ENCODE results near the gene DGKD.

The DGKD gene

DNA sequence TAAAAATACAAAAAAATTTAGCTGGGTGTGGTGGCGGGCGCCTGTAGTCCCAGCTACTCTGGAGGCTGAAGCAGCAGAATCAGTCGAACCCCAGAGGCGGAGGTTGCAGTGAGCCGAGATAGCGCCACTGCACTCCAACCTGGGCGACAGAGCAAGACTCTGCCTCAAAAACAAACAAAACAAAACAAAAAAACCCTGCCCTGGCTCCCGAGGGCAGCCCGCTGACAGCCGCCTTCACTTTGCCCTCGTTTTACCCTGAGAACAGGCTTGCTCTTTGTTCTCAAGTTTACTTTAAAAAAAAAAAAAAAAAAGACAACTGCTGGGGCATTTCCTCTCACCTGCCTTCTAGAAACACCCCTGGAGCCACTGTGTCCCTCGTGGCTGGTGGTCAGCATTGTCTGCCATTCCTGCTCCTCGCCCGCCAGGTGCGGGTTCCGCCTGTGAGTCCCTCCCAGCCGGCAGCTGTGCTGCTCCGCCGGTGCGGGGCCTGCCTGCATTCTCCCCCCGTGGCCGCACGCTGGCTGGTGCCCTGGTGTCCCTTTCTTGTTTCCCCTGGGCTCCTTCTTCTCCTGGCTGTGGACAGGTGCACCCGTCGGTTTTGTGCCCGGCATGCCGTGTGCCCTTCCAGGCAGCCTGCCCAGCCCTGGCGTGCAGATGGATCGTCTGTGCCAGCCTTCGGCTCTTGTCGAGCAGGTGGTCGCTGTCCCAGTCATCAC lies 106.6 kb downstream of the DGKD start:
- DNase-seq (ENCODE audit: low spot score): no peak

DNA sequence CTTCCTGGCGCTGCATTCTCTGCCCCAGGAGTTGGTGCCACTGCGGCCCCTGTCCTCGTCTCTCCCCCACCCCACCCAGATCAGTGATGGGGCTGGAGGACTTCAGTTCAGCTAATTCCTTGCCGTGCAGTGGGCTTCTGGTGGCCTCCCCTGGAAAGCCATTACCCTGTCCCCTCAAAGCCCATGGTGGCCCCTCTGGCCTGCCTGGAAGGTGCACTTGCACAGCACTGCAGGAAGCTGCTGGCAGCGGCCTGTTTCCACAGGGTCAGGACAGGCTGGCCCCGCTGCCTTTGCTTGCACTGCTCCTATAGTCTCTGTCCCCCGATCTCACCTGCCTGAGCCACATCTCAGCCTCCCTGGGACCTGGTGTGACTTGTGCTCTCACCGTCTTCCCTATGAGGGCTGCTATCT lies 107.2 kb downstream of the DGKD start:
- DNase-seq (ENCODE audit: low spot score): no peak

DNA sequence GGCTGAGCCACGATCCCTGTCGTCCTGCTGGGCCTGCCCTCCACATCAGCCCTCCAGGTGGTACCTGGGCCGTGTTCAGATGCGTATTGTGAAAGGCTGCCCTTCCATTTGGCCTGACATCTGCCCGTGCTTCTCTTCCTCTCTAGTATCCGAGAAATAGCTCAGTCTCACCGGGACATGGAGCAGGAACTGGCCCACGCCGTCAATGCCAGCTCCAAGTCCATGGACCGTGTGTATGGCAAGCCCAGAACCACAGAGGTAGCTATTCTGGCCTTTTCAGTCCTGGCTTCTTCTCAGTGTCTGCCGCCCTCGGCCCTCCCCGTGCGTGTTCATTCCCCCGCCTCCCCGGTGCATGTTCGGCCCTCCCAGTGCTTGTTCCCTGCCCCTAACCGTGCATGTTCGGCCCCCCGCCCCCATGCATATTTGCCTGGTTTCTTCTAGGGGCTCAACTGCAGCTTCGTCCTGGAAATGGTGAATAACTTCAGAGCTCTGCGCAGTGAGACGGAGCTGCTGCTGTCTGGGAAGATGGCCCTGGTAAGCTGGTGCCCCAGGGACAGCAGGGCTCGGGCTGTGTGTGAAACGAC lies 108.0 kb downstream of the DGKD start:
- no peak for DNase-seq (ENCODE audit: low spot score)

DNA sequence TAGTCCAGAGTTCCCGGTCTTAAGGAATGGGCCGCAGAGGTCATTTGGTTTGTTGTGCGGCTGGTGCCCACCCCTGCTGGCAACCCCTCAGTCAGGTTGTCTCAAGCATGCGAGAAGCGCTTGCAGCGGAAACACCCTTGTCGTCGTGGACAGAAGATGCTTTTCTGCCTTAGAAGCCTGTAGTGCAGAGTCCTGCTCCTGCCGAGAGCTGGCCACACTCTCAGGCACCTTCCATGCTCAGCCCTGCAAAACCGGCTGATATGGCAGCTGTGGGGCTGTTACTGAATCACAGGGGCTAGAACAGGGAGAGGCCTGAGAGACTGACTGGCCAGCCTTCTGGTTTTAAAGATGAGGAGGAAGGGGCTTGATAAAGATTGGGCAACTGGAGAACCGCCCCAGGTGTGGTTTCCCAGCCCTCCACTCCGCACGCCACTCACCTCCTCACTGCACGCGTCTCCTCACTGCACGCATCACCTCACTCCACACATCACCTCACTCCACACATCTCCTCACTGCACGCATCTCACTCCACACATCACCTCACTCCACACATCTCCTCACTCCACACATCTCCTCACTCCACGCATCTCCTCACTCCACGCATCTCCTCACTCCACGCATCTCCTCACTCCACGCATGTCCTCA lies 108.7 kb downstream of the DGKD start:
- DNase-seq (ENCODE audit: low spot score): no peak

DNA sequence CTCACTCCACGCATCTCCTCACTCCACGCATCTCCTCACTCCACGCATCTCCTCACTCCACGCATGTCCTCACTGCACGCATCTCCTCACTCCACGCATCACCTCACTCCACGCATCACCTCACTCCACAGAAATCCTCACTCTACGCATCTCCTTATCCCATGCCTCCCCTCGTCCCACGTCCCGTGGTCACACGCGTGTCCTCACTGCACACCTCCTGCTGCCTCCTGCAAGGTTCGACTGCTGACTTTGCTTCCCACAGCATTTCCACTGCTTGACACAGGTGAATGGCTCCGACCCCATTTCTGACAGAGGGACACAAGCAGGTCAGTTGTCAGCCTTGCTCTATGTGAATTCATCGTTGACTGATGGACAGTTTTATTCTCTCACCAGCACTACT lies 109.3 kb downstream of the DGKD start:
- DNase-seq (ENCODE audit: low spot score): no peak

DNA sequence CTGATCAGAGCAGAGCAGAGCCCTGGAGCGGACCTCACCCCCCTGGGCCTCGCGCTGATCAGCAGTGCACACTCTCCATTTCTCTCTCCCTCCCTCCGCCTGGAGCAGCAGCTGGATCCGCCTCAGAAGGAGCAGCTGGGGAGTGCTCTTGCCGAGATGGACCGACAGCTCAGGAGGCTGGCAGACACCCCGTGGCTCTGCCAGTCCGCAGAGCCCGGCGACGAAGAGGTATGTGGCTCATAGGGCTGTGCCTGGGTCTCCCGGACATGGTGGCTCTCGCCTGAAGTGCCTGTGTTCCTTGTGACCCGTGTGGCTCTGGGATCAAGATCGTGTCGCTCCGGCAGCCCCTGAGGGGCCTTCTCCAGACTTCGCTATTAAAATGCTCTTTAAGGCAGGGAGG lies 109.8 kb downstream of the DGKD start:
- no peak for DNase-seq (ENCODE audit: low spot score)

DNA sequence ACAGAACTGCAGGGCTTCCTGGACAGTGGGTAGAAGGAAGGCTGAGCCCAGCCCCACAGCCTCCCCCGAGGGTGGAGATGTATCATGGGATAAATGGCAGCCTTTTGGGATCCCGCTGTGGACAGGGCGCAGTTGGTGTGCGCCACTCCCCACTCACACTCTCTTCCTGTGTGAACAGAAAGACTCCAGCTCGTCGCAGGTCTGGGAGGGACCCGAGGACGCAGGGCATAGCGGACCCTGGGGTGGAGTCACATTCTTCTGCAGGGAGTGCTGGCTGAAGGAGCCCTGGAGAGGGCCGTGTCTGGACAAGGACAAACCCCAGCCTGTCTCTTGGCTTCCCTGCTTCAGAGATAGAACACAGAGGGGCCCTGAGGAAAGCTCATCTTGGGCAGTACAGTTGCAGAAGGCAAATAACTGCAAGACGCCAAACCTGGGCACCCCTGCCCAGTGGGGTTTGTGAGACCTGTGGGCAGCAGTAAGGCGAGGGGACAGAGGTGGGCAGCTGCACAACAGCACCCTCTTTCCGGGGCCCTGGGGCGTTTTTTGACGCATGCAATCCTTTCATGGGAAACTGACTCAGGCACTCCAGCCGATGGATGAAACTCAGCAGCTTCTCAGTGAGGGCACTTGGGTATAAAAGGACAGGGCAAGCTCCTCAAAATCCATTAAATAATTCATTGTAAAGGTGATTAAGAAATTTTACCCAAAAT lies 110.4 kb downstream of the DGKD start:
- no peak for DNase-seq (ENCODE audit: low spot score)

DNA sequence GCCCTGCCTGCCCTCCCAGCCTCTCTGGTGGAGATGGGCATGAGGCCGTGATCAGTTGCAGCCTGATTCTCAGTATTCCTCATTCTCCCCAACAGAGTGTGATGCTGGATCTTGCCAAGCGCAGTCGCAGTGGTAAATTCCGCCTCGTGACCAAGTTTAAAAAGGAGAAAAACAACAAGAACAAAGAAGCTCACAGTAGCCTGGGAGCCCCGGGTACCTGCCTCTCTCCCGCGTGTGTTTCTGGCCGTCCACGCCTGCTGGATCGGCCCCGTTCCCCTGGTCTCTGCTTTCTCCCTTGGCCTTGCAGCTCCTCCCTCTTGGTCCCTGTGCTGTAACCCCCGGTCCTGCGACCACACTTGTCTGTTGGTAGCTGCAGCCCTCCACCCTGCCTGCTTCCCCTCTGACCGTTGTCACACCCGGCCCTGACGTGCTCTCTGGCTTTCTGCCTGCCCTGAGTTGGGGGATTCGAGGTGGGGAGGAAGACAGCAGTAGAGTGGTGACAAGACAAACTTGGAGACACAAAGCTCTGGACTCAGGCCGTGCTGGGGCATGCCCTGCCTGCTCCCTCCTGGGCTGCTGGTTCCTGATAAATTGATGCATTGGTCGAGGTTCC lies 112.8 kb downstream of the DGKD start:
- DNase-seq (ENCODE audit: low spot score): no peak

DNA sequence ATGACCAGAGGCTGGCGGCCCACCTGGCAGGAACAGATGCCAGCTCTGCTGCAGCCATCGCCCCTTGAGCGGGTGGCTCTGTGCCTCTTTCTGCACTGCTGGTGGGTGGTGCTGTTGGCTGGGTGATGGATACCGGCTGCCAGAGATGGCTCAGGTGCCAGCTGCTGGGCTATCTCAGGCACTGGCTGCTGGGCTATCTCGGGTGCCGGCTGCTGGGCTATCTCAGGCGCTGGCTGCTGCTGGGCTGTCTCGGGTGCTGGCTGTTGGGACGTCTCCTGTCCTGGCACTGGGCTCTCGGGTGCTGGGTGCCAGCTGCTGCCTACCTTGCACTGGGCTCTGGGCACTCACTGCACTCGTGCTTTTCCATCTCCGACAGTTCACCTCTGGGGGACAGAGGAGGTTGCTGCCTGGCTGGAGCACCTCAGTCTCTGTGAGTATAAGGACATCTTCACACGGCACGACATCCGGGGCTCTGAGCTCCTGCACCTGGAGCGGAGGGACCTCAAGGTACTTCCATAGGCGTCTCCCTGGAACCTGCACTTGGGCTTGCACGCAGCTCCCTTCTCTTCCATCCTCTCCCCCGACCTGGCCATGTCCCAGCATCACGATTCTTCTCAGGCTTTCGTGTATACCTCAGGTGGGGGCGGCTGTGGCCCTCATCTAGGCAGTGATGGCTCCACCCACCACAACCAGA lies 113.9 kb downstream of the DGKD start:
- DNase-seq (ENCODE audit: low spot score): no peak

DNA sequence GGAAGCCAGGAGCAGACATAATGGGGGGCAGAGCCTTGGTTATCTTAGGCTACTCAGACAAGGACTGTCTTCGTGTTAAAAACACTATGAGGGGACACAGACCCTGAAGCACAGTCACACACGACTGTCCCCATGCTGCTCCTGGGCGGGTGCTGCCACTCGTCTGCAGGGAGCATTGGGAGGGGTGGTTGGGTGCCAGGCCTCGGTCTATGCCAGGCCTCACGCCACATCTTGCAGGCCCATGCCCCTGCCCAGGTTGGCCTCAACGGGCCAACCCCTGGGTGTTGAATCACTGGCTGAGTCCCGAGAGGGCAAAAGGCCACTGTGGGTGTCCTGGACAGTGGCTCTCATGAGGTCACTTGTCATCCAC lies 114.4 kb downstream of the DGKD start:
- no peak for DNase-seq (ENCODE audit: low spot score)

DNA sequence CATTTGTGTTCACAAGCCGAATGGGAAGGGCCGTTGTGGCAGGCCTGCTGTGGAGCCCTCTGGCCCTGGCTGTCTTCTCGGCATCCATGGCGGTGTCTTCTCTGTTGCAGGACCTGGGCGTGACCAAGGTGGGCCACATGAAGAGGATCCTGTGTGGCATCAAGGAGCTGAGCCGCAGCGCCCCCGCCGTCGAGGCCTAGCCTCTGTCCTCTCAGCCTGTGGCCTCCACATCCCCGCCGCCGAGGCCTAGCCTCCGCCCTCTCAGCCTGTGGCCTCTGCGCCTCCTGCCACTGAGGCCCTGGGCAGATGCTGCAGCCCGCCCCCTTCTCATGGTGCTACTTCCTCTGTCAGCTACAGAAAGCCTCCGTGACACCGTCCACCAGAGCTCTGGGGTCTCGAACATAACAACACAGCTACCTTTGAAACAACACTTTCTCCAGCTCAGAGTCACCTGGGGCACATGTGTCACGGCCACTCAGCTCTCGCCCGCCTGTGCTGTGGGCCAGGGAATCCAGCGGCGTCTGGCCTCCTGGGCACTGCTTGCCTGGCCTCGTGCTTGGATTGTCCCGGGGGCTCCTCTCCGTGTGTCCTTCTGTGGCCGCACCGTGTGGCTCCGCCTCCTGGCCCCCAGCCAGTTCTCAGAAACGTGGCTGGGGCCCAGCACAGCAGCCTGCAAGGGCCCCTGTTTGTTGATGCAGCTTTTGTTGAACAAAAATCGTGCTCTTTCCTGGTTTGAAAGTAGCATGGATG lies 115.1 kb downstream of the DGKD start:
- DNase-seq (ENCODE audit: low spot score): no peak

DNA sequence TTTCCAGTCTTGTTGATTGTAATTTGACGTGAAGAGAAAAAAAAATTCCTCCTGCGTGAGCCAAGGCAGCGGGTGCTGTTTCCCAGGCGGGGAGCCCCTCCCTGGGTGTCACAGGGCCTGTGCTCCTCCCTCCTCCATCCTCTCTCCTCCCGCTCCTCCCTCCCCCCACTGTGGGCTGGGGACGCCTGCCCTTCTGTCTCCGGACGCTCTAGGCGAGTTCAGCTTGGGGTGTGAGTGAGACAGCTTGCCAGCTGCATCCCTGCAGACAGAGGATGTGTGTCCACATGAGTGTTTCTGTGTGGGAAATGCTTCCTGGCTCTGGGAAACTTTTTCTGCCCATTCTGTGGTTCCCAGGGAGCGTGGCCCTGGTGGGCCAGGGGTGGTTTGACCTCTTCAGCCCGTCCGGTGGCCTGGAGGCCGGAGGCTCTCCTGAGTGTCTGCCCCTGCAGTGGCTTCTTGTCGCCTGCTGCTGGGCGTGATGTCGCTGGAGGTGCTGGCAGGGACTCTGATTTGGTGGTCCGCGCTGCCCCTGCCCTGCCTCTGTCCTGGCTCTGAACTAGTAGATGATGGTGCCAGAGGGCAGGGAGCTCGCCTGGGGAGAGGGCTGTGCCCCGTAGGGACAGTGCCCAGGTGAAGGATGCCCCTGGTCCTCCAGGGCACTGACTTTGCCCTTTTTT lies 115.9 kb downstream of the DGKD start:
- no peak for DNase-seq (ENCODE audit: low spot score)

DNA sequence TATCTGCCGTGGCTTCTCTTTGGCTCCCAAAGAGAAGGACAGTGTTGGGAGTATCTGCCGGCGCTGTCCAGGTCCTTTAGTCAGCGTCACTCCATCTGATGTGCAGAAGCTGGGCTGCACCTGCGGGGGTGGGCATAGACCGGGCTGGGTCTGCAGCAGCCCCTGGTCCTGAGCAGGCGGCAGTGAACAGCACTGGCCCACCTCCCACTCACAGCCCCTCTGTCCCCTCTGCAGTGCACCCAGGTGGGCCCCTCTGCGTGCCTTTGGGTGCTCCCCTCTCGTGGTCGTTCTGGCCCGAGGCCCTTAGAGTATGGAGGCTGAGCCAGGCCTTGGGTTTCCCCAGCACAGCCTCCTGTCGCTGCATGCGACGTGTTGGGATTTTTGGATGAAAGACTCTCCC lies 116.5 kb downstream of the DGKD start:
- DNase-seq (ENCODE audit: low spot score): no peak

DNA sequence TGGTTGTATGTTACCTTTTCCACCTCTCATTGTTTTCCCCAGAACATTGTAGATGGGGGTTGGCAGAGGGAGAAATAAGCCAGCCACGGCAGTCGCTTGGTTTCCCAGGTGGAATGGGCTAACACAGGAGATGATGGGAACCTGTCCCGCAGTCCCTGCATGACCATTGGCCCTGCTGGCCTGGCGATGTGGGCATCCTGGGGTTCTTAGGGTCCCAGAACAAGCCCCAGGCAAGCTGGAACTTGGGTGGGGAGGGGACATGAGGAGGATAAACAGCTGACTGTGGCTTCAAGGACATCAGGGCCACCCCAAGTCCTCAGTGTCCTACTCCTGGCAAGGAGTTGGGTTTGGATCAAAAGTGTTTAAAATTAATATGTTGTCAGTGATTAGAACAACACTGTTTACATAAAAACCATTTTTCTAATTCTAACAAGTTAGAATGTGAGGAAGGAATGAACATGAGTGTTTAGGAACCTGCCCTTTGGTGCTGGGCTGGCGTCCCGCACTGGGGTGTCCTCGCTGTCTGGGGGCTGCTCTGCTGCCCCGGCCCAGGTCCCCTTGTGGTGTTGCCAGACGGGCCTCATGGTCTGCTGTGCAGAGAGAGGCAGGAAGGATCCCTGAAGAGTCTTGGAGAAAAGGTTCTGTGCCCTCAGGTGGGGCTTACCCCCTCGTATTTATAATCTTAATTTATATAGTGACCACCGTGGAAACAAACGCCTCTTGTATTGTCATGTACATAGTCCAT lies 117.2 kb downstream of the DGKD start:
- DNase-seq (ENCODE audit: low spot score): no peak

DNA sequence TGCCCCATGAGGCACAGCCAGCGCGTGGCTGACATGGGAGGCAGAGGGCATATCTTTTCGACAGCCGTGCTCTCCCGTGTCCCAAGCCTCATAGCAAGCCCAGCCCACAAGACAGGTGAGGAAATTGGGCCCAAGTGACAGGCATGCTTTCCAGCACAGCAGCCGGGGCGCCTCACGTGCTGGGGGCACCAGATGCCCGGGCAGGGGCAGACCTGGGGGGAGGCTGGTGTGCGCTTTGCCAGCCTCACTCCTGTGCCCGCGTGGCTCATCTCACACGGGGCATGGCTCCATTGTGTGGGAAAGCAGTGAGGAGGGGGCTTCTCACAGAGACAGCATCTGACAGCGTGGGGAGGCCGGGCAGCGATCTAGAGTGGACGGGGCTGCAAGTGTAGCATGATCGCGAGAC lies 119.1 kb downstream of the DGKD start:
- no peak for DNase-seq (ENCODE audit: low spot score)

DNA sequence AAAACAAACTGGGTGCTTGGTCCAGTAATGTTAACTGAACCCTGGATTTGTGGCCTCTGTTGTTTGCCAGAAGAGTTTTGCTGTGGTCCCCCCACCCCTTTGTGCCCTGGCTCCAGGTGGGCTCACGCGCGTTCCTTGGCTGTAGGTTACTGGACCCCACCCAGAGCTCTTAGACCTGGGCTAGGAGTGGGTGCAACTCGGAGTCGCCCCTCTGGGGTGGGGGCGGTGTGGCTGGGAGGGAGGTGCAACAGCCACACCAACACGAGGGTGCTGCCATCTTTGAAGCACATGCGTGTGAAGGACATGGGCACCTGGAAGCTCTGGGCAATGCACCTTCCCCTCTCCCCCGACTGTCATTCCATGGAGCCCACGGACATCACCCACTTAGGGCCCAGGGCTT lies 119.6 kb downstream of the DGKD start:
- no peak for DNase-seq (ENCODE audit: low spot score)

DNA sequence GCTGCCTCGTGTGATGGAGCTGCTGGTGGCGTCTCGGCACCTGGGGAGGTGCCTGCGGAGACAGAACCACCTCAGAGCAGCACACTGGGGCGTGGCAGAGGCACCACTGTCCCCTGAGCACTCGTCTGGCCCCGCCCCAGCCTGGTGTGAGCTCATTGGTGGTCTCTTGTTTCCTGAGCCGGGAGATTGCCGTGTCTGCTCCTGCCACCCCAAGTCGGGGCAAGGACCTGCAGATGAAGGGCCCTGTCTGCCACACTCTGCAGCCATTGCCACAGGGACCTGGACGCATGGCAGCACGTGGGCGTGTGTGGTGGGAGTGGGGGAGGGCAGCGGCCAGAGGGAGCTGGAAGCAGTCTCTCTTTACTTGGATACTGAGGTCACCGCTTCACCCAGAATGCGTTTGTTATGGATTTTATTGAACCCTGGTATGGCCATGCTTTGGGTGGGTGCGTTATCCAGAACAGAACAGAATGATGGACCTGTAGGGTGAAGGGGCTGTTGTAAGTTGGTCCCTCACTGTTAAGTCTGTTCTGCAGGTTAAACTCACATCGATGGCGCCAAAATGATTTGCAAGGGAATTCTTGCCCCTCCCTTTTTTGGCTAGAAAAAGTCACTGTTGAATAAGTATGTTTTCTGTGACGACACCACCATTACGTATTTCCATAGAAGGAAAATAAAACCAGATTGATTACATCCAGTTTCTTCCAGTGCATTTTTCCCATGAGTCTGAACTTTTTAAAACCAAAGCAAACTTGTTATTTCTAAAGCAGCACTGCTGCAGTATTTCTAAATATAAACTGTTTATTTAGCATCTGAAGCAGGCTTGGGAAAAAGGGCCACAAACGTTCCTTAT lies 120.2 kb downstream of the DGKD start:
- no peak for DNase-seq (ENCODE audit: low spot score)

DNA sequence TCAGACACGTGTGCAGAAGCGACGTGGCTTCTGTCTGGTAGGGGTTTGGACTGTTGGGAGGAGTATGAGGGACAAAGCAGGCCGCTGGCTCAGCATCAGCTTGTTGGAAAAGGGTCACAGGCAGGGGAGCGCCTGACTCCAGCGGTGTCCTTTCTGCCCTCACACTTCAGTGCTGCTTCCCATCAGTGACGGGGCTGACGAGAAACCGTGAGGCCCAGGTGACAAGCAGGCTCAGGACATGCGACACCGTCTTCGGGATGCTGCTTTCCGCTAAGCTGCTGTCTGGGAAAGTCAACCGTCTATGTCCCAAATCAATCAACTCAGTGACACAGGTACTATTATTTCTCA lies 121.7 kb downstream of the DGKD start:
- DNase-seq (ENCODE audit: low spot score): no peak

Data from germinal center (tissue), 1 donor.